ENCODE results near the gene NIPAL4.

The NIPAL4 gene

GRCh38 chr5:157486221-157486681 lies 26.2 kb downstream of the NIPAL4 start:
- DNase-seq: no peak

- no peak for DNase-seq
Measured at GRCh38 chr5:157486861-157487260, 26.8 kb downstream of the NIPAL4 start.

DNA sequence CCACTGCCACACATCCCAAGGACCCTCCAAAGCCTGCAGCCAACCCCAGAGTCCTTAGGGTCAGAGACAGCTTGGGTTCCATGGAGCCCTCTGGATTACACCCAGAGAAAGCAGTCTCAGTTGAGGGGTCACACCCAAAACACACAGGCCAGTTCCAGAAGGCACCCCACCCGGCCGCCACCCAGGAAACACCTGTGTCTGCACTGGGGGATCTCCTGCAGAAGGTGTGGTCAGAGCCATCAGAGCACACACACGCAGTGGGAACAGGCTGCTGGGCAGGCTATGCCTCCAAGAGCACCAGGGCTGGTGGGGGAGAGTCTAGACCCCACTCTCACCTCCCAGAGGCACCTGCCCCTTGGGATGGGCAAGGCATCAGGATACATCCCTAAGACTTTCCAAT lies 27.3 kb downstream of the NIPAL4 start:
- DNase-seq: no peak

DNA sequence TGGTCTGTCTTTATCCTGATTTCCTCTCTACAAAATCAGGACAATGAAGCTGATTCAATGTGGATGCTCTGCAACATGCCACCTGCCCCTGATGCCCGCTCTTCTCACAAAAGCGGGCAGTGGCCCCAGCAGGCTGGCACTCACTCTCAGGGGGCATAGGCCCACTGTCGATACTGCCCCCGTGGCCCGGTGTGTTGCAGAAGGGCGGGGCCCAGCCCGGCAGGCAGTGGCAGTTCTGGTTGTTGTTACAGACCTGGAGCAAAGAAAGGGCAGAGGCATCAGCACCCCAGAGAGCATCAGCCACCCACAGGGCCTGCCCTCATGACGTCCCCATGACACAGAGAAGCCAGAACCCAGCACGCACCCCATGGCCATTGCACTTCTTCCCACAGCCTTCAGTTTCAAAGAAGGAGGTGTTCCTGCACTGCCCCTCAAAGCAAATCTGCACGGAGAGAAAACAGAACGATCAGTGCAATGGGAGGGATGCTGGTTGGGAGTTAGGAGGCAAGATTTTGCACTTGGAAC lies 31.5 kb downstream of the NIPAL4 start:
- DNase-seq: no peak

DNA sequence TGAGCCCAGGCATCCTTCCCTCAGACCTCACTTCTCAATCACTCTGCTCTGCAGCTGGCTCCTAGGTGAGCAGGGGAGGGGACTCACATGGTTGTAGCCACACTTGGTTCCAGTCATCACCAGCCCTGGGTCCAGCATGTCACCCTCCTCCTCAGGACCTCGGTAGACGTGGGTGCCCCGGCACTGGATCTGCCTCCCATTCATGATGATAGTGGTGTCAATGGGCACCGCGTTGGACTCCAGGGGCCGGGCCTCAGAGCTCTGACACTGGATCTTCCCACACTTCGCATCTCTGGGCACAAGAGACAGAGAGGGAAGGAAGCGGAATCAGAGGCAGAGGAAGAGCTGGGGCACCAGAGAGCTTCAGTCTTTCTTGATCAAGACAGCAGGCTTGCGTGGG lies 32.9 kb downstream of the NIPAL4 start:
- no peak for DNase-seq

DNA sequence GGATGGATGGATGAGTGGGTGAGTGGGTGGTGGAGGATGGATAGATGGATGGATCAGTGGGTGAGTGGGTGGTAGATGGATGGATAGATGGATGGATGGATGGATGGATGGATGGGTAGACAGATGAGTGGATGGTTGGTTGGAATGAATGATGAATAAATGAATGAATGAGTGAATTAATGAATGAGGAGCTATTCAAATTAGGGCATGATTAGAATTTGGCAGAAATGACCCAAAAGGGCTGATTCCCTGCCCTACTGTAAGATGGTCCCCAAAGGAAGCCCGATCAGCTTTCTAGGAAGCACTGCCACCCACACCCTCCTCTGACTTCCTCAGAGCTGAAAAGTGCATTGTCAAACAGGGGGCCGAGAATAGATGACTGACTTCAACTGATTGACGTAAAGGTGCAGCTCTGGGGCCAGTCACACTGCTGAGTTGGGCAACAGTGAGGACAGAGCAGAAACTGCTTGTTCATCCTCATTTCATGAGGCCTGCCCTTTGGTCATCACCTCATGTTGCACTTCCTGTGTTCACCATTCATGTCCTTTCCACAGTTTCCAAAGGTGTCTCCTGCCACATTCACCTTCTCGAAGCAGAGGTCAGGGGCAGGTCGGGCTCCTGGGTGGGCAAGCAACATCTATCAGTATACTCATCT lies 34.3 kb downstream of the NIPAL4 start:
- DNase-seq: no peak

DNA sequence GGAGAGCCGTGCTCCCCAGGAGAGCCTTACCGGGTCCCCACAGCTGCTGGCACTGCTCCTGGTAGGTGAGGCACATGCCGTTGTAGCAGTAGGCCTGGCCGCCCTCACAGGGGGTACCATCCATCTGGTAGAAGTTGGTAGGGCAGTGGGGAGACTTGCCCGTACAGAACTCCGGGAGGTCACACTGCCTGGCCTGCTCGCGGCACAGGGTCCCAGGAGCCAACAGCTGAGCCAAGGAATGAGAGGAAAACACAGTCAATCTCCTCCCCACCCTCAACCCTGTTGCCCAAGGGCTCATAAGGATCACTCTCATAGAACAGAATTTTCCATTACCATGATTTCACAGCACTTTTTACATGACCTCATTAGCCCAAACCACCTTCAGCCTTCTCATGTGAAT lies 36.9 kb downstream of the NIPAL4 start:
- no peak for DNase-seq

DNA sequence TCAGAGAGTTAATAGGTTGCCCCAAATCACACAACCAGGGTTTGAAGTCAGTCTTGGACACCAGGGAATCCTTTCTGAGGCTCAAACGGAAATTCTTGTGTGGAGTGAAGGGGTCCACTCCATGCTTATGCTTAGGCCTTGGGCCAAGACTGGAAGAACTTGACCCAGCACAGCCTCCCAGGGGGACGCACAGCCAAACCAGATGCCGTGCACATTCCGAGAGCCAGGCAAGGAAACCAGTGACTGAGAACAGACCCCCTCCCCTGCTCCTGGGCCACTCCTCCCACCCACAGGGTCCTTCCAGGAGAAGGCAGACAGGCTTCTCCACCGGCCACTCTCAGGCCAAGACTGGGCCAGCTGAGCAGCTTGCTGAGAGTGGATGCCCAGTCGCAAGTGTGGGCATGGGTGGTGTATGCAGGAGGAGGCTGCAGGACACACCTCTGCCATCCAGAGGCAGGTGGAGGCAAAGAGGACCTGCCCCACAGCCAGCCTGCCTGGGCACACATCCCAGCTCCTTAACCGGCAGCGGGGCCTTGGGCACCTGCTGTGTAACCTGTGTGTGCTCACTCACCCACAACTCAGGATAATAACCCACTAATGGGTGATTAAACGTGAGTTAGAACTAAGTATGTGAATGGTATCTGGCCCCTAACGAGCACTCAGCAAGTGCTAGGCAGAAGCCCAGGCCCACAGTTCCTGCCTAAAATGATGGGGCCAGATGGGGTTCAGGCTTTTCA lies 38.0 kb downstream of the NIPAL4 start:
- no peak for DNase-seq

DNA sequence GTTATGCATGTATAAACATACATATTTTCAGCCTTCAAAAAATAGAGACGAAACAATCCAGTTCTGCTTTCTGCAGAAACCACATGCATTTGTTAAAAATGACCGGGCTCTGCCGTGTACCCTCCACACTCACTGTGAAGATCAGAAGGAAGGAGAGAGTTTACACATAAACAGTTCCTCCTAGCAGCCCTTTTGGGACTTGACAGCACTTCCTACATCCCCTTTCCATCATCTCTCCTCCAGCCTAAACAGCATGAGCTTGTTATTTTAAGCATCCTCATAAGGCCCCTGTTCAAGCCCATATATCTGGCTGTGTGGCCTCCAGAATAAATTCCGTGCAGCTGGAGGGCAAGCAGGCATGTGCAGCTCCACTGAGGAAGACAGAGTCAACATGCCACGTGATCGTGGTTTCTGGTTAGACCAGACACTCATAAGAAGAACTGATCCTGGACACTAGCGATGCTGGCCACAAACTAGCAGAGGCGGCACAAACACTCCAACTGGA lies 42.2 kb downstream of the NIPAL4 start:
- DNase-seq: no peak

DNA sequence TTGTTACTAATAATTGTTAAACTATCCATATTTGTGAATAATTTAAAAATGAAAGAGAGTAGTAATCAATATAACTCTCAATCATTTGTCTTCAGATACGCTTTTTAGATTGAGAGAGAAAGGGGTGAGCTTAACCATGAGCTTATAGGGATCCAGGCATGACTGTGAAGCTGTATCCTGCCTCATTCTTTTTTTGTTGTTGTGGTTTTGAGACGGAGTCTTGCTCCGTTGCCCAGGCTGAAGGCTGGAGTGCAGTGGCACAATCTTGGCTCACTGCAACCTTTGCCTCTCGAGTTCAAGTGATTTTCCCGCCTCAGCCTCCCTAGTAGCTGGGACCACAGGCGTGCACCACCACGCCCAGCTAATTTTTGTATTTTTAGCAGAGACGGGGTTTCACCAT lies 44.0 kb downstream of the NIPAL4 start:
- no peak for DNase-seq

- DNase-seq: no peak
Measured at GRCh38 chr5:157505496-157505895, 45.5 kb downstream of the NIPAL4 start.

DNA sequence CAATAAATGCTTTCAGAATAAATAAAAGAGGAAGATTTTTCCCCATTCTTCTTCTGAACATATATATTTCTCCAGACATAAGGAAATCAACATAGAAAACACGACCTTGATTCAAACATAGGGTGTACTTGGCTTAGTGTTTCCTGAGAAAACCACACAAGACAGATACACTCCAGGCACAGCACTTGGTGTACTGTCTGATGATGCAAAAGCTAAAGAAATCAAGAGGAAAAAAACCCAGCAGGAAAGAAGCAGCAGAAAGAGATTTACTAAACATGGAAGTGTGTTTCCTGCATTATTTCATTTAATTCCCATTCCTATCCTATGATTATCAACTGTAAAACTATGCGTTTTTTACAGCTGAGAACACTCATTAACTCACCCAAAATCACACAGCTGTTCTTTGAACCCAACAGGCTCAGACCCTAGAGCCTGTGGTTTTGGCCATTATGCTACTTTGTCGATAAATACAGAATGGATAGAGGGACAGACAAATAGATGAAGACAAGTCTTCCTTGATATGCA lies 46.1 kb downstream of the NIPAL4 start:
- DNase-seq: no peak

DNA sequence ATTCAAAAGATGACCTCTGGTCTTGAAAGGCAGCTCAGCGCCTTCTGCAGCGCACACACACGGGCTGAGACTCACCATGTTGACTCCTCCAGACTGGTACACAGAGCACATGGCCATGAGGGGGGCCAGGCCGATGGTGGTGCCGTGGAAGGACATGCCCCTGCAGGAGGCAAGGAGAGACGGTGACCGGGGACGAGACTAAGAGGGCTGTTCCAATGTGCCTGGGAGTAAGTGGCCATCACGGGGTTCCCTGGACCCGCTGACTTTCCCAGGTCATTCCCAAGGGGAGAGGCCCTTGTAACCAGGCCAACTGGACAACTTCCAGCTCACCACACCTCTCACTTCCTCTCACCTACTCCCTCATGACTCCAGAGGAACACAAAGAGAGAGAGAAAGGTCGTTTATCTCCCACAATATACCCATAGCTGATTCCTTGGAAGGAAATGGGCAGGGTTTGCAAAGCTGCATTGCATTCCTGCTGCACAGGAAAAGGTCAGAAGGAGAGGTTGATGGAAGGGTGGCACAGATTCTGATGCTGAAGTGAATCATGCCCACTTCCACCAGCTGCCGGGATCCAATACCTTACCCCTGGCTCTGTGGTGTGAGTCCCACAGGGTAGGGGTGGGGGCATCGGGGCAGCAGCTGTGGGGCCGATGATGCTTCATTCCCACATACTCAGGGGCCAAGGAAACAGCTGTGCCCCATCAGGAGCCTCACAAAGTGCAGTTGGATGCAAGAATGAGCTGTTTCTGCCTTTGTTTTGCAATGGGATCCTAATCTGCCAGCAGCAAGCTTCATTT lies 47.2 kb downstream of the NIPAL4 start:
- no peak for DNase-seq

GRCh38 chr5:157509093-157509492 lies 49.1 kb downstream of the NIPAL4 start:
- DNase-seq: no peak

DNA sequence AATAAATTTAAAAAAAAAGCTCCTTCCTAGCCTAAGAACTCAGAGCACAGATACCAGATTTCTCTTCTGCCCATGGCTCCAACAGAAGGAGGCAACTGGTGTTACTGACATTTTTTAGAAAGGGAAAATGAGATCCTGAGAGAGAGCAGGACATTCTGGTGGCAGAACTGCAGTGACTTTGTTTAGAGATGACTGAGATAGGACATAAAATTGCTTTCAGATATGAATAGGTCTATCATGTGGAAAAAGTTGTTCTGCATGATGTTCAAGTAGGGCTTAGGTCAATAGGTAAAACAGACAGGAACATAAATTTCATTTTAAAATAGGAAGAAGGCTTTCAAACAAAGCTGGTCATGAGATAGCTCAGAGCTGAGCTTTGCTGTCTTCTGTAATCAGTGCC lies 49.6 kb downstream of the NIPAL4 start:
- no peak for DNase-seq

- no peak for DNase-seq
Measured at GRCh38 chr5:157510682-157511081, 50.7 kb downstream of the NIPAL4 start.

DNA sequence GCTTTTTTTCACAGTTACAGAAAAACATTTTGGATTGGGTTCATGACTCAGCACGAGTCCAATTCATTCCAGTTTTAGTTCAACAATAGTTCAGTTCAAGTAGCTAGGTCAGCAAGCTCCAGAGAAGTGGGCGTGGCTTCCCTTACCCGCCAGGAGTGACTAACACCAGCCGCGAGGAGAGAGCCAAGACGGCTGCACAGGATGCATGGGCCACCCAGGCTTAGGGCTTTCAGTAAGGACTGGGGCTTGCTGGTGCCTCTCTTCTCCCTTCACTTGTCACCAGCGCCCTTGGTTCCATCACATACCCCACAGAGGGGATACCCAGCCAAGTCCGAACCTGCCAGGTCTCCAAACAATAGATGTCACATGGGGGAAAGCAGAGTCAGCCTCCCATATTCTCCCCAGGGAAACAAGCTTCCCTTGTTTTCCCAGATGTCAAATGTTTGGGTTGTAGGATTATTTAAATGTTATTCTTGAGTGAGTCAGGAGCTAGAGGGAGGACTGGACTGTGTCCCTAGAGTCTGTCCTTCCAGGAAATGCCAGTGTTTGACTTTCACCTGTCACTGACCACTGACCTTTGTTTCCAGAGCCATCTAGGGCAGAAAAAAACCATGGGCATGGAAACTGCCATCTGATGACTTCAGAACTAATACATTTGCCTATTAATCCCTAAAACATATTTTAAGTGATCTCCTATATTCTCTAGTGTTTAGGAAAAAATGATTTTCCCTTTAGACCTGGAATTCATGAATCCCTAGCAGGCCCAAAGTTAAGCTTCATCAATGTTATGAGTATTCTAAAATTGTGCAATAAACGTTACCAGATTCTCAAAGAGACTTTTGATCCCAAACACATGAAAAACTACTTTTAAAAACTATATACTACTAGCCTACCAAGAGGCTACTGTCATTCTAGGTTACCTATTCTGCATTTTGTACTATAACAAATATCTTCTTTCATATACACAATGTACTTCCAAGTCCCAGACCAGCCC lies 51.9 kb downstream of the NIPAL4 start:
- DNase-seq: no peak

- no peak for DNase-seq
Measured at GRCh38 chr5:157513182-157513581, 53.2 kb downstream of the NIPAL4 start.

GRCh38 chr5:157514974-157515373 lies 55.0 kb downstream of the NIPAL4 start:
- no peak for DNase-seq

GRCh38 chr5:157516006-157516405 lies 56.0 kb downstream of the NIPAL4 start:
- DNase-seq: no peak

DNA sequence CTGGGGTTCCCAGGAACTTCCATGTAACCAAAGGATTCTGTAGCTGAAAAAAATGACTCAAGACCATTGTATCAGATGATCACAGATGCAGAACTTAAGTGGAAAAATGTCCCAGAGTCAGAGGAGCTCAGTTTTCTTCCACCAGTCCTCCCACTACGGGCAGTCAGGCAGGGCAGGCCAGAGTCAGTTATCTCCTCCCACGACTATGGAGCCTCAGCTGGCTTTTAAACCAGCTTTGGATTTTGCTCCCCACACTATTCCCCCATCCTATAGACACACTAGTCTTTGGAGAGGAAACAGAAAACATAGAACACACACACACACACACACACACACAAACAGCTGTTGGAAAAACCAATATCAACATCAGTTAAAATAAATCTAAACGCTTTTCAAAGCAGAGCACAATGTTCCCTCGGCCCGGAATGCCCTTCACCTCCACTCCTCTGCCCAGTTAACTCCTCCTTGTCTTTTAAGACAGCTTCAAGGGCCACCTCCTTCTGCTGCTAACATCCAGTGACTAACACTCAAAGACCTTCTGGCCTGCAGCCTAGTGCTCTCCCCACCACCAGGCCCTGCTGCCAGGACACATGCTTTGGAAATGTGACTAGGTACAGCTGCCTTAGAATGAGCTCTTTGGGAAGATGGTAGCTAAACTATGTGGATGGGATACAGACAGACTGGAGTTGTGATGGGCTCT lies 56.8 kb downstream of the NIPAL4 start:
- DNase-seq: no peak
